ENCODE results near the gene NECTIN2.

DNA sequence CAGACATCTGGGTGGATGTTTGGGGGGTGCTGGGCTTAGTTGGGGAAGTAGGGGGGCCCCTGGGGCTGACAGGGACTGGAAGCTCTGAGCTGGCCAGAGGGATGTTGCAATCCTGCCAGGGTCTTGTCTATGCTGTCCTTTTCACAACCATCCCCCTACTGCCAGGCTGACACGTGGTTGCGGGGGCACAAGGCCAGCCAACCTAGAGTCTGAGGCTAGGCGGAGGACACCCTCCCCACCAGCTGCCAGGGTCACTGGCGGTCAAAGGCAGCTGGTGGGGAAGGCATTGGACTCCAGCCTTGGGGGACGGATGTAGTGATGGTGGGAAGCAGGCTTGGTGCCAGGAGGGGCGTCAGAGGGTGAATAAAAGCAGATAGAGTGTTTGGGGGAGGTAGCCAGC, 66.8 kb downstream of the NECTIN2 start:
- TF ChIP-seq EZH2 (IDR thresholded peaks at IDR 0.05; ENCODE audit: insufficient read depth, poor library complexity, severe bottlenecking) (no peak), EZH2phosphoT487 (IDR thresholded peaks at IDR 0.05; ENCODE audit: insufficient read depth, low read depth) (no peak)

All from GM23248 (cell line).